ENCODE data around the gene ANKS1A. TPM values are rescaled to one million over a fixed set of nuclear protein-coding genes. Genes with fewer than 3 reads are reported as not detected.

Gene ANKS1A
- total and polyA plus RNA-seq, 3 experiments from 2014 or later: 3.0 to 9.6 (median 8.7) TPM

GRCh38 chr6:35050757-35051330 lies 161.8 kb downstream of the ANKS1A start:
- no peaks in the 10 kb centered on the region for H3K27me3 ChIP-seq (ENCODE audit: insufficient read depth, low read length, poor library complexity, severe bottlenecking)
- Mint-ChIP-seq H3K27ac (no peak overlapping the region), H3K4me3 (no peak overlapping the region), H3K36me3 (peaks cover 0 to 16% (median 3%) of the 10 kb centered on the region in 3 donors), H3K27me3 (peaks cover 0 to 1% of the 10 kb centered on the region in 2 donors), H3K9me3 (no peaks in the 10 kb centered on the region), H3K4me1 (peaks cover 9 to 12% (median 10%) of the 10 kb centered on the region in 3 donors)
- H3K4me1 ChIP-seq (ENCODE audit: insufficient read depth, low read length): peaks cover 12% of the 10 kb centered on the region
- ChIA-PET CTCF (no interaction called here), POLR2A (no interaction called here)
- no peaks in the 10 kb centered on the region for H3K36me3 ChIP-seq (ENCODE audit: insufficient read depth, low read length)
- H3K9me3 ChIP-seq (ENCODE audit: low read length): no peaks in the 10 kb centered on the region
- H3K4me3 ChIP-seq (ENCODE audit: low read length): no peak overlapping the region
- H3K27ac ChIP-seq (ENCODE audit: low read depth, low read length): no peak overlapping the region
- DNase-seq: no peak

DNA sequence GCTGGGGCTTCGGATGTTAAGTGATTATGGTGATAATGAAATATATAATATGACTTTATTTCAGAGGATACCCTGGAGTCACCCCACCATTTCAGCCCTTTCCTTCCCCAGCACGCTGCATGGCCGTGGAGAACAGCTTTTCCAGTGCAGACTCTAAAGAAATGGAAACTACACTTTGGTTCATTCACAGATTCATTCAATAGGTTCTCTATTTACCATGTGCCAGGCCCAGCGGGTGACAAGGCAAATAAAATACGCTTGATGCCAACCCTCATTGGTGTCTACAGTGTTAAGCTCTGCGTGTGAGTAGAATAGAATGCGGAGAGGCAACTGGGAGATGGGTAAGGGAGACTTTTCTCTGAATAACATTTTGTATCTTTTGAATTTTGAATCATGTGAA lies 162.3 kb downstream of the ANKS1A start:
- H3K27me3 Mint-ChIP-seq: peaks cover 0 to 1% of the 10 kb centered on the region in 2 donors
- no peaks in the 10 kb centered on the region for H3K36me3 ChIP-seq (ENCODE audit: insufficient read depth, low read length)
- H3K4me1 ChIP-seq (ENCODE audit: insufficient read depth, low read length): peaks cover 12% of the 10 kb centered on the region
- POLR2A ChIA-PET: no interaction called here
- no peak overlapping the region for H3K27ac ChIP-seq (ENCODE audit: low read depth, low read length)
- peaks cover 1 to 16% (median 3%) of the 10 kb centered on the region in 3 donors for H3K36me3 Mint-ChIP-seq
- no peak for DNase-seq
- no peaks in the 10 kb centered on the region for H3K9me3 Mint-ChIP-seq
- peaks cover 8 to 12% (median 10%) of the 10 kb centered on the region in 3 donors for H3K4me1 Mint-ChIP-seq
- H3K27me3 ChIP-seq (ENCODE audit: insufficient read depth, low read length, poor library complexity, severe bottlenecking): no peaks in the 10 kb centered on the region
- no peak overlapping the region for H3K27ac Mint-ChIP-seq
- H3K4me3 Mint-ChIP-seq: no peak overlapping the region
- no peak overlapping the region for H3K4me3 ChIP-seq (ENCODE audit: low read length)
- no peaks in the 10 kb centered on the region for H3K9me3 ChIP-seq (ENCODE audit: low read length)
- CTCF ChIA-PET: no interaction called here

DNA sequence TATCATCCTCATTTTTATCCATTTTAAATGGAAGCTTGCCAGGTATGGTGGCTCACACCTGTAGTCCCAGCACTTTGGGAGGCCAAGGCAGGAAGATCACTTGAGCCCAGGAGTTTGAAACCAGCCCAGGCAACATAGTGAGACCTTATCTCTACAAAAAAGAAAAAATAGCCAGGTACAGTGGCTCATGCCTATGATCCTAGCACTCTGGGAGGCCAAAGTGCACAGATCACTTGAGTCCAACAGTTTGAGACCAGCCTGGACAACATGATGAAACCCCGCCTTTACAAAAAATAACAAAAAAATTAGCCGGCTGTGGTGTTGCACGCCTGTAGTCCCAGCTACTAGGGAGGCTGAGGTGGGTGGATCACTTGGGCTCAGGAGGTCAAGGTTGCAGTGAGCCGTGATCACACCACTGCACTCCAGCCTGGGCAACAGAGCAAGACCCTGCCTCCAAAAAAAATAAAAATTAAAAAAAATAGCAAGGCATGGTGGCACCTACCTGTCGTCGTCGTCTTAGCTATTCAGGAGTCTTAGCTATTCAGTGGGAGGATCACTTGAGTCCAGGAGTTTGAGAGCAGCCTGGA lies 163.0 kb downstream of the ANKS1A start:
- Histone ChIP-seq H3K4me3 (ENCODE audit: low read length) (no peak overlapping the region), H3K27ac (ENCODE audit: low read depth, low read length) (no peak overlapping the region), H3K4me1 (ENCODE audit: insufficient read depth, low read length) (peaks cover 12% of the 10 kb centered on the region), H3K27me3 (ENCODE audit: insufficient read depth, low read length, poor library complexity, severe bottlenecking) (no peaks in the 10 kb centered on the region), H3K9me3 (ENCODE audit: low read length) (no peaks in the 10 kb centered on the region), H3K36me3 (ENCODE audit: insufficient read depth, low read length) (no peaks in the 10 kb centered on the region)
- ChIA-PET POLR2A (no interaction called here), CTCF (interaction anchor here (0.6 kb wide), 1 partner anchor 46 kb away, joined by 4 read pairs; no protein-coding TSS in a partner anchor)
- Mint-ChIP-seq H3K4me1 (peaks cover 1 to 6% (median 5%) of the 10 kb centered on the region in 3 donors), H3K27me3 (peaks cover 0 to 1% of the 10 kb centered on the region in 2 donors), H3K36me3 (peaks cover 3 to 22% (median 3%) of the 10 kb centered on the region in 3 donors), H3K9me3 (no peaks in the 10 kb centered on the region), H3K27ac (peak overlapping the region in 1 of 8 donors; percentile 19), H3K4me3 (peak overlapping the region in 1 of 7 donors; percentile 23)
- no peak for DNase-seq

GRCh38 chr6:35052694-35053565 lies 163.9 kb downstream of the ANKS1A start:
- H3K27ac ChIP-seq (ENCODE audit: low read depth, low read length): no peak overlapping the region
- H3K36me3 Mint-ChIP-seq: peaks cover 3 to 27% (median 4%) of the 10 kb centered on the region in 3 donors
- CTCF ChIA-PET: interaction anchor here (0.5 kb wide), 1 partner anchor 362 kb away, joined by 3 read pairs; no protein-coding TSS in a partner anchor
- H3K9me3 ChIP-seq (ENCODE audit: low read length): no peaks in the 10 kb centered on the region
- H3K27ac Mint-ChIP-seq: no peak overlapping the region
- no peak overlapping the region for H3K4me3 Mint-ChIP-seq
- DNase-seq: no peak
- peaks cover 0 to 2% (median under 1%) of the 10 kb centered on the region in 3 donors for H3K4me1 Mint-ChIP-seq
- no peak overlapping the region for H3K4me3 ChIP-seq (ENCODE audit: low read length)
- no peaks in the 10 kb centered on the region for H3K36me3 ChIP-seq (ENCODE audit: insufficient read depth, low read length)
- H3K27me3 Mint-ChIP-seq: peaks cover 0 to 1% of the 10 kb centered on the region in 2 donors
- H3K4me1 ChIP-seq (ENCODE audit: insufficient read depth, low read length): peaks cover 6% of the 10 kb centered on the region
- H3K9me3 Mint-ChIP-seq: no peaks in the 10 kb centered on the region
- H3K27me3 ChIP-seq (ENCODE audit: insufficient read depth, low read length, poor library complexity, severe bottlenecking): no peaks in the 10 kb centered on the region
- POLR2A ChIA-PET: no interaction called here

DNA sequence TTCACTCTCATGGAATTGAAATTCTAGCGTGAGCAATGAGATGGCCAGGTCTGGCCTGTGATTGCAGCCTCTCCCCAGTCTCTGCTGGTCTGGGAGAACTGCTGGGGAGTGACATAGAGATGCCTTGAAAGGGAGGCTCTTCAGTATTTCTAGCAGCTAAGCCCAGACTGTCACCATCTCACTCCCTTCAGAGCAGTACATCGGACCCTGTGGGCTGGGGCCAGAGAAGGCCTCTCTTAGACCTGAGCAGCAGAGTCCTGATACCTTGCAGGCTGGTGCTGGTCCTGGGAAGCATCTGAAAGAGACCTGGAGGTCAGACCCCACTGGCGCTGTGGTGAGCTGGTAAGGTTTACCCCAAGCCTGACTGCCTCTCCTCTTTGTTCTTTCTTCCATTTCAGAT lies 164.6 kb downstream of the ANKS1A start:
- no peaks in the 10 kb centered on the region for H3K4me1 ChIP-seq (ENCODE audit: insufficient read depth, low read length)

GRCh38 chr6:35054106-35054742 lies 165.2 kb downstream of the ANKS1A start:
- H3K9me3 Mint-ChIP-seq: no peaks in the 10 kb centered on the region
- ChIA-PET CTCF (no interaction called here), POLR2A (no interaction called here)
- no peaks in the 10 kb centered on the region for H3K9me3 ChIP-seq (ENCODE audit: low read length)
- H3K4me1 Mint-ChIP-seq: peaks cover 0 to 2% (median 0%) of the 10 kb centered on the region in 3 donors
- no peak for DNase-seq
- no peak overlapping the region for H3K4me3 Mint-ChIP-seq
- no peak overlapping the region for H3K27ac ChIP-seq (ENCODE audit: low read depth, low read length)
- no peaks in the 10 kb centered on the region for H3K4me1 ChIP-seq (ENCODE audit: insufficient read depth, low read length)
- H3K4me3 ChIP-seq (ENCODE audit: low read length): no peak overlapping the region
- peaks cover 3 to 37% (median 5%) of the 10 kb centered on the region in 3 donors for H3K36me3 Mint-ChIP-seq
- H3K27ac Mint-ChIP-seq: peak overlapping the region in 1 of 8 donors; percentile 12
- H3K27me3 Mint-ChIP-seq: peaks cover 0 to 1% of the 10 kb centered on the region in 2 donors
- no peaks in the 10 kb centered on the region for H3K27me3 ChIP-seq (ENCODE audit: insufficient read depth, low read length, poor library complexity, severe bottlenecking)
- no peaks in the 10 kb centered on the region for H3K36me3 ChIP-seq (ENCODE audit: insufficient read depth, low read length)

More for the DNA sequence above, 164.6 kb downstream of the ANKS1A start:
- H3K27me3 Mint-ChIP-seq: peaks cover 0 to 1% of the 10 kb centered on the region in 2 donors
- ChIA-PET POLR2A (no interaction called here), CTCF (no interaction called here)
- H3K9me3 Mint-ChIP-seq: no peaks in the 10 kb centered on the region
- Histone ChIP-seq H3K27ac (ENCODE audit: low read depth, low read length) (no peak overlapping the region), H3K4me3 (ENCODE audit: low read length) (no peak overlapping the region), H3K27me3 (ENCODE audit: insufficient read depth, low read length, poor library complexity, severe bottlenecking) (no peaks in the 10 kb centered on the region), H3K36me3 (ENCODE audit: insufficient read depth, low read length) (no peaks in the 10 kb centered on the region), H3K9me3 (ENCODE audit: low read length) (no peaks in the 10 kb centered on the region)
- DNase-seq: no peak
- no peak overlapping the region for H3K4me3 Mint-ChIP-seq
- H3K27ac Mint-ChIP-seq: no peak overlapping the region
- peaks cover 3 to 33% (median 5%) of the 10 kb centered on the region in 3 donors for H3K36me3 Mint-ChIP-seq
- H3K4me1 Mint-ChIP-seq: peaks cover 0 to 2% (median 0%) of the 10 kb centered on the region in 3 donors

- Histone ChIP-seq H3K36me3 (ENCODE audit: insufficient read depth, low read length) (no peaks in the 10 kb centered on the region), H3K4me3 (ENCODE audit: low read length) (no peak overlapping the region), H3K27me3 (ENCODE audit: insufficient read depth, low read length, poor library complexity, severe bottlenecking) (no peaks in the 10 kb centered on the region), H3K4me1 (ENCODE audit: insufficient read depth, low read length) (no peaks in the 10 kb centered on the region), H3K27ac (ENCODE audit: low read depth, low read length) (no peak overlapping the region), H3K9me3 (ENCODE audit: low read length) (no peaks in the 10 kb centered on the region)
- POLR2A ChIA-PET: no interaction called here
- Mint-ChIP-seq H3K36me3 (peaks cover 3 to 41% (median 5%) of the 10 kb centered on the region in 3 donors), H3K4me1 (peaks cover 0 to 2% (median 0%) of the 10 kb centered on the region in 3 donors), H3K27ac (no peak overlapping the region), H3K4me3 (no peak overlapping the region), H3K27me3 (peaks cover 0 to 1% of the 10 kb centered on the region in 2 donors), H3K9me3 (no peaks in the 10 kb centered on the region)
- DNase-seq: no peak
- CTCF ChIA-PET: no interaction called here
Observed at GRCh38 chr6:35054743-35055130, 165.7 kb downstream of the ANKS1A start.

Data from CD8-positive, alpha-beta memory T cell (primary cell).